Loucy (cell line): Measurements from ENCODE around the gene BMP6.

Experiments used
- H2AFZ ChIP-seq: fragments of 200-600 bp; sonication (generic); 2 replicates; pipeline ENCODE4 v1.6.0; 2016; ENCODE audit warnings: antibody characterized with exemption, mild to moderate bottlenecking, low read length, moderate library complexity
- H3F3A ChIP-seq: fragments of 200-600 bp; 2 replicates; pipeline ENCODE4 v1.6.0; 2016; ENCODE audit warnings: antibody characterized with exemption, low read depth, mild to moderate bottlenecking
- H3K27me3 ChIP-seq: fragments of 200-600 bp; sonication (generic); 2 replicates; pipeline ENCODE4 v1.6.1; 2014; ENCODE audit warnings: low read length, mild to moderate bottlenecking; ENCODE audit not compliant: insufficient read depth, poor library complexity, severe bottlenecking
- H3K36me3 ChIP-seq: fragments of 200-600 bp; sonication (generic); 2 replicates; pipeline ENCODE4 v1.6.1; 2016; ENCODE audit warnings: low read length; ENCODE audit not compliant: insufficient read depth
- H3K4me1 ChIP-seq: fragments of 200-600 bp; sonication (generic); 2 replicates; pipeline ENCODE4 v1.5.1; 2014; ENCODE audit warnings: low read length, mild to moderate bottlenecking; ENCODE audit not compliant: insufficient read depth, poor library complexity, severe bottlenecking
- H3K4me2 ChIP-seq: fragments of 200-600 bp; sonication (generic); 2 replicates; pipeline ENCODE4 v1.6.0; 2014; ENCODE audit warnings: antibody characterized with exemption, low read length, low read depth, mild to moderate bottlenecking; ENCODE audit not compliant: poor library complexity, severe bottlenecking
- H3K4me3 ChIP-seq: fragments of 200-600 bp; sonication (generic); 2 replicates; pipeline ENCODE4 v1.5.1; 2014; ENCODE audit warnings: low read length, mild to moderate bottlenecking, mixed read lengths; ENCODE audit not compliant: poor library complexity, severe bottlenecking
- H3K79me2 ChIP-seq: fragments of 200-600 bp; sonication (generic); 2 replicates; pipeline ENCODE4 v1.6.1; 2014; ENCODE audit warnings: low read length; ENCODE audit not compliant: insufficient read depth
- H3K9ac ChIP-seq: fragments of 200-600 bp; sonication (generic); 2 replicates; pipeline ENCODE4 v1.6.0; 2014; ENCODE audit warnings: mild to moderate bottlenecking, low read depth, low read length, moderate library complexity; ENCODE audit not compliant: poor library complexity, severe bottlenecking
- H3K9me2 ChIP-seq: fragments of 200-600 bp; sonication (generic); replicated peaks from 2 replicates; pipeline ENCODE4 v1.6.1; 2016; ENCODE audit warnings: low read depth, low read length, mixed read lengths
- H3K9me3 ChIP-seq: fragments of 200-600 bp; sonication (generic); 2 replicates; pipeline ENCODE4 v1.6.1; 2014; ENCODE audit warnings: mild to moderate bottlenecking, antibody characterized with exemption, low read length, low read depth; ENCODE audit not compliant: insufficient read depth
- H4K20me1 ChIP-seq: fragments of 200-600 bp; sonication (generic); 2 replicates; pipeline ENCODE4 v1.6.0; 2014; ENCODE audit warnings: antibody characterized with exemption, low read length, mild to moderate bottlenecking; ENCODE audit not compliant: insufficient read depth, poor library complexity, severe bottlenecking
- EZH2phosphoT487 ChIP-seq: fragments of 200-600 bp; IDR thresholded peaks from 2 replicates; pipeline ENCODE4 v1.6.1; 2018; ENCODE audit warnings: antibody characterized with exemption, mild to moderate bottlenecking, moderate library complexity, borderline replicate concordance
- TF ChIP-seq, protein P1 (sequence below): fragments of 200-600 bp; sonication (generic); conservative IDR thresholded peaks from 2 replicates; pipeline ENCODE4 v1.5.1; 2014; ENCODE audit warnings: mild to moderate bottlenecking, antibody characterized with exemption, low read length

The BMP6 gene

DNA sequence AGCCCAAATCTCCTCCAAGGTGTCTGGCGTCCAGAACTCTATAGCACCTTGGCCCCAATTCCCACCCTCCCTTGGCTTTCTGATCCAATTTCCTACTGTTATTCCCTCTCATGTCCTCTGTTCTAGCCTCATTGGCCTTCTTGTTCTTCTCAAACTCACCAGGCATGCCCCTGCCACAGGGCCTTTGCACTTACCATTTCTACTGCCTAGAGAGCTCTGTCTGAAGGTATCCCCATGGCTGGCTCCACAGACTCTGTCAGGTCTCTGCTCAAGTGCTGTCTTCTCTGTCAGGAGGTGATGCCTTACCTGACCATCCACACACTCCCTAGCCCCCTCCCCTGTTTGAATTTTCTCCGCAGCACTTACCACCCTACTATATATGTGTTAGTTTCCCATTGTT, 5.6 kb upstream of the BMP6 start:
- H3K4me2 ChIP-seq = no peak overlapping the region
- H3K4me1 ChIP-seq = no peaks in the 10 kb centered on the region
- no peaks in the 10 kb centered on the region for H3K27me3 ChIP-seq
- no peak overlapping the region for H3K4me3 ChIP-seq
- no peaks in the 10 kb centered on the region for H3K9me2 ChIP-seq
- no peaks in the 10 kb centered on the region for H3F3A ChIP-seq
- no peak for TF ChIP-seq EZH2phosphoT487
- TF ChIP-seq, protein P1, sequence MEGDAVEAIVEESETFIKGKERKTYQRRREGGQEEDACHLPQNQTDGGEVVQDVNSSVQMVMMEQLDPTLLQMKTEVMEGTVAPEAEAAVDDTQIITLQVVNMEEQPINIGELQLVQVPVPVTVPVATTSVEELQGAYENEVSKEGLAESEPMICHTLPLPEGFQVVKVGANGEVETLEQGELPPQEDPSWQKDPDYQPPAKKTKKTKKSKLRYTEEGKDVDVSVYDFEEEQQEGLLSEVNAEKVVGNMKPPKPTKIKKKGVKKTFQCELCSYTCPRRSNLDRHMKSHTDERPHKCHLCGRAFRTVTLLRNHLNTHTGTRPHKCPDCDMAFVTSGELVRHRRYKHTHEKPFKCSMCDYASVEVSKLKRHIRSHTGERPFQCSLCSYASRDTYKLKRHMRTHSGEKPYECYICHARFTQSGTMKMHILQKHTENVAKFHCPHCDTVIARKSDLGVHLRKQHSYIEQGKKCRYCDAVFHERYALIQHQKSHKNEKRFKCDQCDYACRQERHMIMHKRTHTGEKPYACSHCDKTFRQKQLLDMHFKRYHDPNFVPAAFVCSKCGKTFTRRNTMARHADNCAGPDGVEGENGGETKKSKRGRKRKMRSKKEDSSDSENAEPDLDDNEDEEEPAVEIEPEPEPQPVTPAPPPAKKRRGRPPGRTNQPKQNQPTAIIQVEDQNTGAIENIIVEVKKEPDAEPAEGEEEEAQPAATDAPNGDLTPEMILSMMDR = no peak
- no peaks in the 10 kb centered on the region for H4K20me1 ChIP-seq
- no peaks in the 10 kb centered on the region for H3K9me3 ChIP-seq
- no peaks in the 10 kb centered on the region for H3K79me2 ChIP-seq
- no peaks in the 10 kb centered on the region for H3K36me3 ChIP-seq
- no peak overlapping the region for H2AFZ ChIP-seq
- no peak overlapping the region for H3K9ac ChIP-seq

DNA sequence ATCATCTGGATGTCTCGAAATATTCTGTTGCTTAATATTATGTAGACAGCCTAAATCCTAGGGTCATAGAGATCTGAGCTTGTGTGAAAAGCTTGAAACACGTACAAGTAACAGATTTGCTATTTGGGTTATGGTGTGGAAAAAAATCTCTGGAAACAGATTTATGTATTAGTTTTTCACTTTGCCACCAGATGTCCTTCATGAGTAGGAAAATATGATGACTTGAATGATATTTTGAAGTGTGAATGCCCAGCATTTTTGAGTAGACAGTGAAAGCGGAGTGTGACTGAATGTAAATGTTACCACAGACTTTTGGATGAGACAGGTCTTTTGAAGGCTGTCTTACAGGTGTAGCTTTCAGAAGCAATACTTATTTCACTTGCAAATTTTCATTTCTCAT, 4.2 kb upstream of the BMP6 start:
- Histone ChIP-seq H3K4me2 (no peak overlapping the region), H3F3A (no peaks in the 10 kb centered on the region), H3K9ac (no peak overlapping the region), H3K79me2 (no peaks in the 10 kb centered on the region), H3K36me3 (no peaks in the 10 kb centered on the region), H3K9me2 (no peaks in the 10 kb centered on the region), H3K4me3 (no peak overlapping the region), H3K4me1 (no peaks in the 10 kb centered on the region), H4K20me1 (no peaks in the 10 kb centered on the region), H2AFZ (no peak overlapping the region), H3K9me3 (no peaks in the 10 kb centered on the region), H3K27me3 (no peaks in the 10 kb centered on the region)
- TF ChIP-seq, protein P1 = peak; percentile 61
- TF ChIP-seq EZH2phosphoT487 = no peak

DNA sequence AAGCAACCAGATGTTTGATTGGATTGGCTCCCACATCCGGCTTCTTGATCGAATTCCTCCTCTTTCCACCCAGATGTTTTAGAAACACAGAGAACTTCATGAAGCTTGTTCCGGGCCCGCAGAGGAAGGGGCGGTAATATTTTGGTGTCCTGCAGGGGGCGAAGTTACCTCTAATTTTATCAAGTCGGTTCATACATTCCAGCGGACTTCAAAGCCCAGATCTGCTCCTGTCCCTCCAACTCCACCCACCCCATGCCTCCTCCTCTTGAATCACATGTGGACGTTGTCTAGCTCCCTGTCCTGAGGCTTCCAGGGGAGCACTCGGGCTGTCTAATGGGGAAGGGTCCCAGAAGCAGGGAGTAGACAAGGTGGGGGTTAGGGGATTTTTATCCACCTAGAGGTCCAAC, 2.9 kb upstream of the BMP6 start:
- Histone ChIP-seq H3F3A (no peaks in the 10 kb centered on the region), H3K27me3 (no peaks in the 10 kb centered on the region), H3K4me3 (no peak overlapping the region), H3K9ac (no peak overlapping the region), H3K79me2 (no peaks in the 10 kb centered on the region), H3K9me3 (no peaks in the 10 kb centered on the region), H2AFZ (peak overlapping the region; percentile 47), H3K36me3 (no peaks in the 10 kb centered on the region), H3K4me1 (no peaks in the 10 kb centered on the region), H4K20me1 (no peaks in the 10 kb centered on the region), H3K4me2 (peak overlapping the region; percentile 33), H3K9me2 (no peaks in the 10 kb centered on the region)
- no peak for TF ChIP-seq EZH2phosphoT487
- TF ChIP-seq, protein P1 = peak; percentile 71
